ENCODE data around the gene BCL11B.

Gene BCL11B

DNA sequence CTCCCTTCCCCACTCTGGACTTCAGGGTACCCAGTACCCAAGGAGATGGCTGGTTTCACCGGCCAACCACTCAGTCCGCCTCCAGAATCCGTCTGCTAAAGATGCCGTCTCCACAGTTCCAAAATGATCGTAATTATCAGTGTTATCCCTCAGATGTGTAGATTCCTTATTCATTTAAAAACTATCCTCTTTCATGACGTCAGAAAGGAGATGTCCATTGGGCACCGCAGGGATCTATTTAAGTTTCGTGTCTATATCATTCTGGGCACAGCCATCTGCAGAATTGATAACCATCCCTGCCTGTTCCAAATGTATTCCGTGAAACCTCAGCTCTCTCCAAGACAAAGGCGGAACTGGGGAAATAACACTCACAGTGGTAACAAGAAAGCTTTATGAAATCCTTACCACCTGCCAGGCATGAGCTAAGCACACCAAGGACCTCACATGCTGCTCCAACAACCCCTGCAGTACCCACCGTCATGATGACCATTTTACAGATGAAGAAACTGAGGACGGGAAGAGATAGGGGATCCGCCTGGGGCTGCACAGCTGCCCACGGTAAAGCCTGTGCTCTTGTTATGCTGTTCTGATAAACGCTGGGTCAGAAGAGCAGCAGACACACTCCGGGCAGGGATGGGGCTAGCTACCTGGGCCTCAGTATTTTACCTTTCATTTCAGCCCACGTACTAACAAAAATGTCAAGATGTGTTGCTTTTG lies 90.0 kb downstream of the BCL11B start:
- H3K4me3 ChIP-seq (replicated peaks; ENCODE audit: low read depth, low read length): no peak overlapping the region
- DNase-seq (ENCODE audit: low read depth): no peak
- TF ChIP-seq CTCF (IDR thresholded peaks at IDR 0.05; ENCODE audit: low read length, missing control alignments): no peak

GRCh38 chr14:99181241-99181640 lies 90.8 kb downstream of the BCL11B start:
- no peak for TF ChIP-seq CTCF (IDR thresholded peaks at IDR 0.05; ENCODE audit: low read length, missing control alignments)
- no peak for DNase-seq (ENCODE audit: low read depth)
- H3K4me3 ChIP-seq (replicated peaks; ENCODE audit: low read depth, low read length): no peak overlapping the region

- DNase-seq (ENCODE audit: low read depth): no peak
- no peak overlapping the region for H3K4me3 ChIP-seq (replicated peaks; ENCODE audit: low read depth, low read length)
- TF ChIP-seq CTCF (IDR thresholded peaks at IDR 0.05; ENCODE audit: low read length, missing control alignments): no peak
Measured at GRCh38 chr14:99179946-99180345, 92.1 kb downstream of the BCL11B start.

DNA sequence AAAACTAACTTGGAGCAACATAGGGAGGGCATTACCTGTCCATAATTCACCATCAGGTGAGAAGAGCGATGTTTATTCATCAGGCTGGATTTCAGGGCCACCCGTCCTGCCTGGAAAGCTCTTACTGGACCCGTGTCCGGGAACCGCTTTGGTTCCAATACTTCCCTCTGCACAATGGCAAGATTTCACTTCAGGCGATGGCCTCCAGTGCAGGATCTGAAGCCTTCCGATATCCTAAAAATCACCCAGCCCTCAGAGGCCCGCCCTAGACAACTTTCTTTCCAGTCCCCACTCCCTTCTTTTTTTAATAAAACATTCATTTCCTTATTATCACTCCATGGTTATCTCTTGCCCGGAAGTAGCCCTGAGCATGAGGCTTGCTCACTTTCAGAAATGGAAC lies 92.5 kb downstream of the BCL11B start:
- DNase-seq (ENCODE audit: low read depth): no peak
- no peak for TF ChIP-seq CTCF (IDR thresholded peaks at IDR 0.05; ENCODE audit: low read length, missing control alignments)
- H3K4me3 ChIP-seq (replicated peaks; ENCODE audit: low read depth, low read length): no peak overlapping the region

- TF ChIP-seq CTCF (IDR thresholded peaks at IDR 0.05; ENCODE audit: low read length, missing control alignments): no peak
- DNase-seq (ENCODE audit: low read depth): no peak
- no peak overlapping the region for H3K4me3 ChIP-seq (replicated peaks; ENCODE audit: low read depth, low read length)
Measured at GRCh38 chr14:99177886-99178835, 93.8 kb downstream of the BCL11B start.

- TF ChIP-seq CTCF (IDR thresholded peaks at IDR 0.05; ENCODE audit: low read length, missing control alignments): no peak
- DNase-seq (ENCODE audit: low read depth): no peak
- H3K4me3 ChIP-seq (replicated peaks; ENCODE audit: low read depth, low read length): no peak overlapping the region
Measured at GRCh38 chr14:99177046-99177655, 94.8 kb downstream of the BCL11B start.
